Ramos (cell line): ENCODE measurements around the gene CMTR1.

Experiments
- in situ Hi-C: fragments of 300-500 bp; cut with MboI; formaldehyde crosslinking; loops from one replicate; pipeline ENCODE4 v1.14.3; 2022; ENCODE audit warnings: low sequenced_read_pairs; ENCODE audit not compliant: unreplicated experiment

Gene CMTR1

GRCh38 chr6:37507690-37508421 is 74.8 kb downstream of the CMTR1 start:
- in situ Hi-C loops, result no loop called here

- in situ Hi-C loops, result no loop called here
Measured at GRCh38 chr6:37511201-37511600, 78.2 kb downstream of the CMTR1 start.

GRCh38 chr6:37511910-37512399 is 78.9 kb downstream of the CMTR1 start:
- in situ Hi-C loops, result no loop called here

- in situ Hi-C loops, result no loop called here
Measured at GRCh38 chr6:37512400-37513011, 79.5 kb downstream of the CMTR1 start.

GRCh38 chr6:37513155-37513554 is 80.1 kb downstream of the CMTR1 start:
- in situ Hi-C loops, result no loop called here

- in situ Hi-C loops, result no loop called here
Measured at GRCh38 chr6:37513576-37513975, 80.6 kb downstream of the CMTR1 start.

- in situ Hi-C loops, result no loop called here
Measured at GRCh38 chr6:37514321-37514771, 81.3 kb downstream of the CMTR1 start.

- in situ Hi-C loops, result no loop called here
Measured at GRCh38 chr6:37514837-37515236, 81.8 kb downstream of the CMTR1 start.

GRCh38 chr6:37515712-37516075 is 82.7 kb downstream of the CMTR1 start:
- in situ Hi-C loops, result no loop called here

- in situ Hi-C loops, result no loop called here
Measured at GRCh38 chr6:37516076-37516919, 83.3 kb downstream of the CMTR1 start.

GRCh38 chr6:37516920-37517405 is 83.9 kb downstream of the CMTR1 start:
- in situ Hi-C loops, result no loop called here

- in situ Hi-C loops, result no loop called here
Measured at GRCh38 chr6:37517411-37517812, 84.4 kb downstream of the CMTR1 start.

GRCh38 chr6:37518116-37518515 is 85.1 kb downstream of the CMTR1 start:
- in situ Hi-C loops, result no loop called here

- in situ Hi-C loops, result no loop called here
Measured at GRCh38 chr6:37519461-37519860, 86.4 kb downstream of the CMTR1 start.

GRCh38 chr6:37520926-37521325 is 87.9 kb downstream of the CMTR1 start:
- in situ Hi-C loops, result no loop called here

- in situ Hi-C loops, result no loop called here
Measured at GRCh38 chr6:37521674-37522073, 88.7 kb downstream of the CMTR1 start.

- in situ Hi-C loops, result no loop called here
Measured at GRCh38 chr6:37522836-37523235, 89.8 kb downstream of the CMTR1 start.

- in situ Hi-C loops, result no loop called here
Measured at GRCh38 chr6:37523412-37523811, 90.4 kb downstream of the CMTR1 start.

GRCh38 chr6:37524025-37524969 is 91.3 kb downstream of the CMTR1 start:
- in situ Hi-C loops, result no loop called here

GRCh38 chr6:37524970-37525318 is 91.9 kb downstream of the CMTR1 start:
- in situ Hi-C loops, result no loop called here
